Ammon's horn (tissue), 1 donor: ENCODE data around the gene PTGES3.
A peak's percentile ranks its signal among the peaks of the same experiment; 100 is the strongest.
"Not testable (repeated sequence)": the region's sequence is repeated elsewhere in the genome, so short reads cannot be mapped to it uniquely, and the experiment has no call there.

Experiments used
- DNase-seq: peaks from one replicate; pipeline ENCODE4 v3.0.0-alpha.2; 2016; ENCODE audit warnings: low spot score

PTGES3 gene

DNA sequence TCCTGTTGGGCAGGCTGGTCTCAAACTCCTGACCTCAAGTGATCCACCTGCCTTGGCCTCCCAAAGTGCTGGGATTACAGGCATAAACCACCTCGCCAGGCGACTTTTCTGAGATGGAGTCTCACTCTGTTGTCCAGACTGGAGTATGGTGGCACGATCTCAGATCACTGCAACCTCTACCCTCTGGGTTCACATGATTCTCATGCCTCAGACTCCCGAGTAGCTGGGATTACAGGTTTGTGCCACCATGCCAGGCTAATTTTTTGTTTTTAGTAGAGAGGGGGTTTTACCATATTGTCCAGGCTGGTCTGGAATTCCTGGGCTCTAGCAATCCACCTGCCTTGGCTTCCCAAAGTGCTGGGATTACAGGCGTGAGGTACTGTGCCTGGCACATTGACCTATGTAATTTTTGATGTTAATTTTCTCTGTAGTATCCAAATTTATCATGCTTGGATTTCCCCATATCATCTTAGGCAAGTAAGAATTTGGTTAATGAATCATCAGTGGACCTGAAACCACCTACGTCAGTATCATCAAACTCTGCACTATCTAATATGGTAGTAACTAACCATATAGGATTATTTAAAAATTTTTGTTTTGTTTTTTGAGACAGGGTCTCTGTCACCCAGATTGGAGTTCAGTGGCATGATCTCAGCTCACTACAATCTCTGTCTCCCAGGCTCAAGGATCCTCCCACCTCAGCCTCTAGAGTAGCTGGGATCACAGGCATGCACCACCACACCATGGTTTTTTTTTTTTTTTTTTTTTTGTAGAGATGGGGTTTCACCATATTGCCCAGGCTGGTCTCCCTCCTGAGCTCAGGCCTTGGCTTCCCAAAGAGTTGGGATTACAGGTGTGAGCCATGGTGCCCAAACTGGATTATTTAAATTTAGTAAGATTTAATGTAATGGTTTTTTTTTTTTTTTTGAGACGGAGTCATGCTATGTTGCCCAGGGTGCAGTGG lies 30.4 kb downstream of the PTGES3 start:
- no peak for DNase-seq

DNA sequence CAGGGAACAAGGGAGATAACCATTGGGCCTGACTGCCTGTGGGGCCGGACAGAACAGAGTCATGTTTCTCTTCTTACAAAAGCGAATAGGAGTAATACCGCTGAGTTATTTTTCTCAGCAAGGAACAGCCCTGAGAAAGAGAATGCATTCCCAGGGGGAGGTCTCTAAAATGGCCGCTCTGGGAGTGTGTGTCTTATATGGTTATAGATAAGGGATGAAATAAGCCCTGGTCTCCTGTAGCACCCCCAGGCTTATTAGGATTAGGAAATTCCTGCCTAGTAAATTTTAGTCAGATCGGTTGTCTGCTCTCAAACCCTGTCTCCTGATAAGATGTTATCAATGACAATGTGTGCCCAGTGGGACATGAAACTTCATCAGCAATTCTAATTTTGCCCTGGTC lies 34.3 kb downstream of the PTGES3 start:
- DNase-seq, result not testable (repeated sequence)

DNA sequence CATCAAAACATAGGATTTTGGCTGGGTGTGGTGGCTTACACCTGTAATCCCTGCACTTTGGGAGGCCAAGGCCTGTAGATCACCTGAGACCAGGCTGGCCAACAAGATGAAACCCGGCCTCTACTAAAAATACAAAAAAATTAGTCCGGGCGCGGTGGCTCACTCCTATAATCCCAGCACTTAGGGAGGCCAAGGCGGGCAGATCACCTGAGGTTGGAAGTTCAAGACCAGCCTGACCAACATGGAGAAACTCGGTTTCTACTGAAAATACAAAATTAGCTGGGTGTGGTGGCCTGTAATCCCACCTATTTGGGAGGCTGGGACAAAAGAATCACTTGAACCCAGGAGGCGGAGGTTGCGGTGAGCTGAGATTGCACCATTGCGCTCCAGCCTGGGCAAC lies 40.1 kb downstream of the PTGES3 start:
- DNase-seq, result not testable (repeated sequence)

DNA sequence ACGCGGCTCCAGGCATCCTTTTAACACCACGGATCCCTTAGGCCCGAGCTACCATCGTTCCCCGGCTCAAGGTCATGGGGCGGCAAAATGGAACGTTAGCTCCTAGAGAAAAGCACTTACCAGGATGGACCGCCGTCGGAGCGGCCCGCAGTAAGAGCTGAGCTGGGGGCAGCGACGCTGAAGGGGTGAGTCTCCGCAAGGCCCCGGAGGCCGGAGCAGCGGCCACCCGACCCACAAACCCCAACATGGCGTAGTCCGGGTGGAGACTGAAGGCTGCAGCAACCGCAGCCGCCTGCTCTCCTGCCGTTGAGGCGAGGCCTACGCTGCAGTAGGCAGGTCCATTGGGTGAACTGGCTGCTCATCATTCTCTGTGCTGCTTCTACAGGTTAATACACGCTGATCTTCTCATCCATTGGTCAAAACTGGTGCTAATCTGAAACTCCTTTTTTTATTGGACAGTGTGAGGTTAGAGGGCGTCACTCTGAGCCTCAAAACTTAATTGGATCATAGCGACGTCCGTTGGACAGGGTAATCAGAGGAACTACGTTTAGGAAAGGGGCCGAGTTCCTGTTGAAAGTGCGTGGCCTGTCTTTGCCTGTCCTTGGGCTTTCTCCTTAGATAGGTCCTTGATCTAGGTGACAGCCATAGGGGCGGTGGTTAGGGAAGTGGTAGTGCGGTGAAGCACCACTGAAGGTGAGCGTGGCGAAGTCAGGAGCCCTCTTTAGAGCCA lies 42.2 kb downstream of the PTGES3 start, which contains the start of gene ATP5F1B:
TSS of gene ATP5F1B (minus strand) at position 268 of the 730 bp plus-strand sequence. CDS start at position 247, 21 bp downstream.
- DNase-seq, result peak; percentile 100

DNA sequence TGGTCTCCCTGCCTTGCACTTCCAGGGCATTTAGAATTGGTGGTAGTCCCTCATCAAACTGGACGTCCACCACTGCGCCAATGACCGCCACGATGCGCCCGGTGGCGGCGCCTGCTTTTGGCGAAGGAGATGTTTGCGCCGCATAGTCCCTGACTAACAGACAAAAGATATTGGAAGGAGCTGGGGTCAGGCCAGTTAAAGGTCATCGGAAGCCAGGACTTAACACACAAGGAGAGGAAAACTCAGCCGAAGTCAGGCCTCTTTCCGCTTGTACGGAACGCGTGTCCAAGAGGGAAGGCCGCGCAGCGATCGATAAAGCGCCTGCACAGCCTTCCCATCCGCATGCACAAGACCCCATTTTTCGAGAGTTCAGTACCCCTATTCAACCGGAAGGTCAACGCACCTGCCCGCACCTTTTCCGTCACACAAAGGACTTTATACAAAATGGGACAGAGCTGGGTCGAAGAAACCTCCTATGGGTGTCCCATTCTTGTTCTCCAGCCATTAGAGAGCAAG lies 42.8 kb downstream of the PTGES3 start:
- peak; percentile 12 for DNase-seq

DNA sequence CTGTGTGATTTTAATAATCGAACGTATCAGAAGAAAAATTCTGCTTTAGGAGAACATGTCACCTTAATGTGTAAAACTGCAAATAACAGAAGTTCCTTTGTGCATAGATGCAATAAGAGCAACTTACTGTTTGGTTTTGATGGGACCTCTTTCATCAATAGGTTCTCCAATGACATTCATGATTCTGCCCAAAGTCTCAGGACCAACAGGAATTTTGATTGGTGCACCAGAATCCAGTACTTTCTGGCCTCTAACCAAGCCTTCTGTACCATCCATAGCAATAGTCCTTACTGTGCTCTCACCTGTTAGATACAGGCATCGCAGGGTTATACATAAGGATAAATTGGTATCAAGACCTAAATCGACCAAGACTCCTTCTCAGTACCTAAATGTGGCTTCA lies 43.4 kb downstream of the PTGES3 start:
- DNase-seq, result no peak

DNA sequence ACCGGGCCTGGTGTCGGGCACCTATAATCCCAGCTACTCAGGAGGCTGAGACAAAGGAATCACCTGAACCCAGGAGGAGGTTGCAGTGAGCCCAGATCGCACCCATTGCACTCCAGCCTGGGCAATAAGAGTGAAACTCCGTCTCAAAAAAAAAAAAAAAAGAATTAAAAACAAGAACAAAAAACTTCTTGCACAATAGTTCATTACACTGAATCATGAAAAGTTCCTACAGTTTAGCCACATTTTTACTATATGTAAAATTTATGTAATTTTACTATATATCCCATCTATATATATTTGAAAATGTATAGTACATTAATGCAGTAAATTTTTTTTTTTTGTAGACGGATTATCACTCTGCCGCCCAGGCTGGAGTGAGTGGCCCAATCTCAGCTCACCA lies 46.9 kb downstream of the PTGES3 start:
- DNase-seq, result no peak

DNA sequence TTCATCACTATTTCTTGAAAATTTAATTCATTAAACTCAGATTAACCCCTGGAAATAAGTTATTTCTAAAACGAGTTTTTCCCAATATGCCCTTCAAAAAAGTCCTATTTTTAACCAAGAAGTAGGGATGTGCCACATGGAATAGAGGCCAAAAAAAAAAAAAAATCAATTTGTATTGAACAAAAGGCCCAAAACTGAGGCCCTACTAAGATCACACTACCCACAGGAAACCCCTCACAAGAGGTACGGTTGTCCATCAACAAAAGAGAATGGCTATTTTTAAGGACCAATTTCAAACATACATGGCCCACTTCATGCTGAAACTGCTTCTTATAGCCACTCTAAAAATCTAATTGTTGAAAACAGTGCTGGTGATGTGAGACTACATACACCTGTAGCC lies 50.5 kb downstream of the PTGES3 start:
- no peak for DNase-seq

DNA sequence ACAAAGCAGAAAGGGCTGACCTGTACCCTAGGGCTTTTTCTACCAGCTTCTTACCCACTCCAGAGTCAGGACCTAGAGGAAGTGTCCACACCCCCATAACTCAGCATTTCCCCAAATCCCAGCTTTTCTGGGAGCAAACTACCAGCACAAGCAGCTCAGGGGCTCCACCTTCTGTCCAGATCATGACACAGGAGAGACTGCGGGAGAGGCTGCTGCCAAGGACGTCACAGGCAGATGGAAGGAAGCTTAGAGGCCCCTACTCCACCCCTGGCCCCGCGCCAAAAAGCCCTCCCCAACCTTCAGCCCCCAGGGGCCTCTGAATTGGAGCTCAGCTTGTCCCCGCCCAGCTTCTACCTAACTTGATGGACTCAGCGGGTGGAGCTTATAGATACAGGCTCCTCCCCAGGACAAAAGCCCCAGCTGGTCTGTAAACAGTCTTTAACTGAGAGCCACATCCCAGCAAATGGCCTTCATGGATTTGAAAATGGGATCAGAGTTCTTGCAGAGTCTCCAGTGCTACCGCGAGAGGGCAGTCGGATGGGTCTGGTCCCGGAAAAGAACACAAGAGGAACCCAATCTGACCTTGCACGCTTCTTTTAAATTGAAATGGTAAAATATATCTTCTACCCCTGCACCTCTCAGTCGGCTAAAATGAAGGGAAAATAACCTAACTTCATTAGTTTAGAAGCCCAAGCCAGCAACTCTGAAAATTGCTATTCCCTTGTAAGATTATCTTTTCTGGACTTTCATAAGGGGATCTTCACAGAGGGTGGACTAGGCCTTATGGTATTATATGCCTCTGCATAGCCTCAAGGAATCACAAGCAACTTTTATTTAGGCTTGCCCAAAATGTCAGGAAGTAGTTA lies 51.2 kb downstream of the PTGES3 start:
- DNase-seq, result peak; percentile 97

DNA sequence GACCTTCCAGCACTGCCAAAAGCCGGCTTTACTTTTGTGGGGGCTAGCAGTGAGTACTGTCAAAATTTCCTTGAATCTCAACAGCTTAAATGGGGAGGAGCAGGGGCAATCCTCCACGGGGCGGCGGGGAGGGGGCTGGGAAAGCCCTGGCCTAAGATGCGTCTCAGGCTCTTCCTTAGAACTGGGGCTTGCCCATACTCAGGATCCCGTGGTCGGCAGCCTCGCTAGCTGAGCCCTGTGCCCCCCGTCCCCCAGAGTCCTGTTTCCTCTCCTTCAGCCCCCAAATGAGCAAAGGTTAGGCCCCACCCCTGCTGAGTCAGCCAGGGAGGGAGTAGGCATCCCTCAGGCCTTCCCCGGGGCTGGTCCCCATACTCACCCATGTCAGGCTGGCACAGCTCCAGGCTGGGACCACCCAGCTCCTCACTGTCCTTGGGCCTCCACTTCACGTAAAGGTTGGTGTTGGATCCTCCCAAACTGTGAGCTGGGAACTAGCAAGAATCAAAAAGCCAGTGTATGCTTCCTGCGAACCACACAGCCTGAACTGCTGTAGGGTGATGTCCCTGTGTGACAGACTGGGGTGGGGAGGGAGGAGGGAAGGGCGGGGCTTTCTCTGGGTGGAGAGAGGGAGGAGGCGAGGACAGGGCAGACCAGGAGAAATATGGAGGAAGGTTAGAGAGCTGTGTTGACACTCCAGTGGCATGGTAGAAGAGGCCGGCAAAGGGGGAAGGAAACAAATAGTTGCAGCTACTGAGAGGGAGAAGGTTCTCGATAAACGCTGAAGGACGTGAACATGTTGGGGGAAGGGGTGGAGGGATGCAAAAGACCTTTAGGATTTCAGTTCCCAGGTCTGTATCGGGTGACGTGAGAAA lies 52.0 kb downstream of the PTGES3 start:
- peak; percentile 94 for DNase-seq

DNA sequence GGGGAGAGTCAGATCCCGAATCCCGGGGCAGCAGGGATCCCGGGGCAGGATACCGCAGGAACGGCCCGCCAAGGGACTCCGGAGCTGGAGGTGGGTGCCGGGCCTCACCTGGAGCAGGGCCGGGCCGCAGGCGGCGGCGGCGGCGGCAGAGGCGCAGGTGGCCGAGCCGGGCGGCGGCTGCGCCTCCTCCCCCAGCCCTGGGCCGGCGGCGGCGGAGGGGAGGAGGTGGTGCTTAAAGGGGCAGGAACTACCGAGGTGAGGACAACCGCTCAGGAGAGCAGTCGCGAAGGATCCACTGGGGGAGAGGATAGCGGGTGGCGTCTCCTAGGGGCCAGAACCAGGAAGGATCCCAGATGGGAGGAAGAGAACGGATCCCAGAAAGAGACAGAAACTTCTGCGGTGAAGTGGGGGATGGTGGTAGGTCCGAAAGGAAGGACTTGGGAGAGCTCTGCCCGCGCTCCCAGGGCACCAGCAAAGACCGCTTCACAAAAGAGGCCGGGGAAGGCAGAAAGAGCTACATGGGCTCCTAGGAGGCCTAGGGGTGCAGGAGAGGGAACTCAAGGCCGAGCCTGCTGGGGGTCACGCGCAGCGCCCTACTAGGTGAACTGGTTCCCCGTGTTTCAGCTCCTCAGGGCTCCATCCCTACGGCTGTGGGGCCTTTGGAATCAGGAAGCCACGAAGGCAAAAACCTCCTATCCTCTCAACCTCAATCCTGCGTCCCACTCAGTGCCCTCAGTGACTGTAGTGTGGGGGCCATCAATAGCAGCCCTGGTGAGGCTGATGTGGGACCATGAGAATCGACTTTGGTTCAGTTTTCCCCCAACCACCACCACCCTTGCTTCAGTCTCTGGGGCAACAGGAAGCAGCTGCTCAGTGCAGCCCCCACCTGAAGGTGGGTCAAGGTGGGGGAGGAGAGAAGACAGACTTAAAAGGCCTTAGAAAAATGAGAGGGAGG lies 53.0 kb downstream of the PTGES3 start:
- peak; percentile 80 for DNase-seq

DNA sequence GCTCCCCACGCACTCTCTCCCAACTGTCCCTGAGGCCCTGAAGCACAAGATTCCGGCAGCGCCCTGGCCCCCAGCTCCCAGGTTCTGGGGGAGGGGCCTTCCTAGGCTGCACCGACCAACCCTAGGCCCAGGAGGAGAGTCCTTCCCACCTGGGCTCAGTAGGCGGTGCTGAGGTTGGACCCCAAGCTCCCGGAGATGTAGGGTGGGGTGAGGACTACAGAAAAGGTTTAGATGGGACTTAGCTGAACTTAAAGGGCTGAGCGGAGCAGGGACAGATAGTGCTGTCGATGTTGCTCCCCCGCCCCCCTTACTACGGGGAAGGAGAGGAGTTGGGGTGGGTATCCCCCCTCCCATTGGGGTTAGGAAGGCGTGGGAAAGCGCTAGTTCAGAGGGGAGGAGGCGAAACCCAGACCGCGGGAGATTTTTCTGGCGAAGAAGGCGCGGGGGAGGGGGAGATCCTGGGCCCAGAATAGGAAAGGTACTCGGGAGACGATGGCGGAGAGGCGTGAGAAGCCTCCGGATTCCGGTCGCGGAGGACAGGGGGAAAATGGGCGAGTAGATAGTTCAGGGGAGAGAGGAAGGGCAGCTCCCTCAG lies 53.7 kb downstream of the PTGES3 start:
- peak; percentile 18 for DNase-seq

DNA sequence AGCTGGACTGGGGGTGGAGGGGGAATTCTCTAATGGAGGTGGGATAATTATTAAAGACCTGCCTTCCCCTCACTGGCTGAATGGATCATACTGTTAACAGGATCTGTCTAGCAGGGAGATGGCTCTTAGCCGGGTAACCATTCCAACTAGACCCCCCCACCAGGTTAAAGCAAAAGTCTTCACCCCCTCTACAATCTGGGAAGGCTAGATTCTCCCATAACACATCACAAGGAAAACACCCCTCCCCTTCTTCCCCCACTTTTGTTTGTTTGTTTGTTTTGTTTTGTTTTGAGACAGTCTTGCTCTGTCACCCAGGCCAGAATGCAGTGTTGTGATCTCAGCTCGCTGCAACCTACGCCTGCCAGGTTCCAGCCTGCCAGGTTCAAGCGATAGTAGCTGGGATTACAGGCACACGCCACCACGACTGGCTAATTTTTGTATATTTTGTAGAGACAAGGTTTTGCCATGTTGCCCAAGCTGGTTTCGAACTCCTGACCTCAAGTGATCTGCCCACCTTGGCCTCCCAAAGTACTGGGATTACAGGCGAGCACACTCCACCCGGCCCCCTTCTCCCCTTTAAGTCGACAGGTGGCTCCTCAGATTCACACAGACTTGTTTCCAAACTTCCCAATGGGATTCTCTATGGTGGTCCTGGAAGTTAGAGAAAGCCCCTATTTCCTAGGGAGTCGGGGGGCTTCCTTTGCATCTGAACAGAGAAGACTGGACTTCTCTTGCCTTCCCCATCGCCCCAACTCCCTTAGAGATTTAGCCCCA lies 54.4 kb downstream of the PTGES3 start:
- no peak for DNase-seq

DNA sequence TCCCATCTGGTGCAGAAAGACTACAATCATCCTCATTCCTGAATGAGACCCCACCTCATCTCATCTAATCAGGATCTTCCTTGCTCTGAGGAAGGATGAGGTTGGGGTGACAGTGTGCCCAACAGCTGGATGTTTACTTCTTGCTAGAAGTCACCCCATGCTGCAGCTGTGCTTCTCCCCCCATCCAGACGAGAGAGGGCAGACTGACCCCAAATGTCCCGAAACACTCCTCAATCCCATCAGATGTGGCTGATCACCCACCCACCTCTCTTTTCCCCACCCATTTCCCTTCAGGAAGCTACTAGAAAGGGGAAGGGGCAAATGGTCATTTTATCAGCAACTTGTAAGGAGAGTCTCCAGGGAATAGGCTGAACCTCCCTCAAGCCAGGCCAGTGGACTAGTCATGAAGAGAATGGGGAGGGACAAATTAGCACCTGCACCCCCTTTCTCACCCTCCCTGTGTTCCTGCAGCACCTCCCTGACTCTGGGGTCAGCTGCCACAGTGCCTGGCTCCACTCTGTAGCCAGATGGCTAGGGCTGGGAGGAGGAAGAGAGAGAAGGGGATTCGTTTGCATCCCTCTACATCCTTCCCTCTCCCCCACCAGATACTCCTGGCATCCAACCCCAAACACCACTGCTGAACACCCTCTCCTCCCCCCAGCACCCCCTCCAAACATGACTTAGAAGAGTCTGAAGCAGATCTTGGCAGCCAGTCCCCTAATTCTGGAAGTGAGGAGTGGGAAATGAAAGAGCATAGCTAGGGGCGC lies 55.2 kb downstream of the PTGES3 start:
- DNase-seq, result no peak

DNA sequence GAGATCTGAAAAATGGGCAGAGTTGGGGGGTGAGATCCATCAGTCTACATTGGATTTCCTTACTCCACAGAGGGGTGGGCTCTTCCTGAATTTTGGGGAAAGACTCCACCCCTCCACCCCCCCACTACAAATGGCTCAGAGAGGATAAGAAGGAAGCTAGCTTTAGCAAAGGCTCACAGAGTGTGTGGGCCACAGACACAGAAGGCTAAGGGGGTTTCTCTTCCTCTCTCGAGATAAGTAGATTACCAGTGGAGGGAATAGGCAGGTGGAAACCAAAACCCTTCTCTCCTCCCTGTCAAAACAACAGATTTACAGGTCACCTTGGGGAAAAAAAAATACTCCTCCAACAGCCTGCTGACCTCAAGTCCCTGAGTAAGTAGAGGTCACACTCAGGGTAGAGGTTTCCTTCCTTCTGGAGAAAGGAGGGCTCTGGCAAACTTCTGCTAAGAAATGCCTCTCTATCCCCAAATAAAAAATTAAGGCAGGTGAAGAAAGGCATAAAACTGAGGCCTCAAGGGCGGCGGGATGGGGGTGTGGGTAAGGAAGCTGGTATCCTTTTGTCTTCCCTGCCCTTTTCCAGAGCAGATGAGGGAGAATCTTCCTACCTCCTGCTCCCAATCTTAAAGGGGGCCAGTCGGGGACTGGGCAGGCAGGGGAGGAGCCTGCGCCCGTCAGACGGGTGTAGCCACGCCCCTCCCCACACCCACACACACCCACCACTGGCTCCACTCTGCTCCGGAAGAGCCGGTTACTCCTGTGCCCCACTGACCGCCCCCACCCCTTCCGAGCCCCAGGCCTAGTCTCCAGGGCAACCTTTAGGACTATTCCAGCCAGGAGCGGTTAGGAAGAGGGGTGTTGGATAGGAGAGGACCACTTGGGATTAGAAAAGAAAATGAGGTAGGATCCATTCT lies 56.0 kb downstream of the PTGES3 start:
- peak; percentile 77 for DNase-seq

DNA sequence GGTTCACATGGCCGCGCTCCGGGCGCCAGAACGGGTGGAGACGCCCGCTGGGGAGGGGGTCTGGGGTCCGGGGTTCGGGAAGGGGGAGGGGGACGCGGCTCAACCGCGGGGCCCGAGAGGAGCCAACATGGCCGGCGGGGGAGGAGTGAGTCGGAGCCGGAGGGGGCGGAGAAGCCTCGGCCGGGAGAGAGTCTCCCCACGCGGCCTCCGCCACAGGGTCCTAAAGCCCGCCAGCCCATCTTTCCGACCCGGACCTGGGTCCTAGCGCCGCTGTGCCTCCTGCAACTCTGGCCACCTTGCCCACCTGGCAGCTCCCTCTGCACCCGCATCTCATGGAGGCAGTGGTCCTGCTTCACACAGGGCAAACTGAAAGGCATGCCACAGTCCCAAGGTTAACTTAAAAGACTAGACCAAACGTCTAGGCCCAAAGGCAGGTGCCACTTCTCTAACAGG lies 57.9 kb downstream of the PTGES3 start, which contains the start of gene BAZ2A:
TSS of gene BAZ2A (minus strand) at position 147 of the 453 bp plus-strand sequence. CDS start 12,796 bp downstream, outside the sequence.
- DNase-seq, result peak; percentile 94
